GM21526 (cell line): ENCODE measurements around the gene PJVK.
A peak's percentile ranks its signal among the peaks of the same experiment; 100 is the strongest.
"Not testable (repeated sequence)": the region's sequence is repeated elsewhere in the genome, so short reads cannot be mapped to it uniquely, and the experiment has no call there.

Source experiments
- ATAC-seq: cut with Tn5 transposase; IDR thresholded peaks from one replicate; pipeline ENCODE4 v1.9.1; 2021; ENCODE audit warnings: moderate library complexity; ENCODE audit not compliant: unreplicated experiment, low FRiP score

PJVK gene

DNA sequence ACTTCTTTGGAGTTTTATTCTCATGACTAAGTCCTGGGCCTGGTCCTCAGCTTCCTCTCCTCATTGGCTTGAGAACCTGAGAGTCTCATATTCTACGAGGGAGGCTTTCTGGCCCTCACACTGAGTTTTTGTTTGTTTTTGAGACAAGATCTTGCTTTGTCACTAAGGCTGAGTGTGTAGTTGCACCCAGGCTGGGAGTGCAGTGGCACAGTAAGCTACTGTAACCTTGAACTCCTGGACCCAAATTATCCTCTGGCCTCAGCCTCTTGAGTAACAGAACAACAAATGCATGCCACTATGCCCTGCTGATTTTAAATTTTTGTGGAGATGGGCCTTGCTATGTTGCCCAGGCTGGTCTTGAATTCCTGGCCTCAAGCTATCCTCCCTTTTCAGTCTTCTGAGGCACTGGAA, 22.8 kb upstream of the PJVK start:
- no peak for ATAC-seq

DNA sequence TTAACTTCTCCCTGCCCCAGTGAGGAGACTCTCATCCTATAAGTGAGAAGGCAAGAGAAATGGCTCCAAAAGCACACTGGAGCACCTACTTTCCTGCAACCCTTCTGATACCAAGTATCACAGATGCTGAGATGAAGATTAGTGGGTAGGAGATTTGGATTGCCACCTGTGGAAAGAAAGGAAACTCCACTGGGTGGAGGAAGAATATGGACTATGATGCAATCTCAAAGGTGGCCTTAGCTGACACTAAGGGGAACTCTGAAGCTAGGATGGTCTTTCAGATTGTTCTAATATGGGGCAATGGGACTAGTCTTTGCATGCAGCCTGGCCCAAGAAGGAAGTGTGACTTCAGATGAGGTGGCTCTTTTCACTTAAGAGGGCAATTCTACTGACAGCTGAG, 21.8 kb upstream of the PJVK start:
- no peak for ATAC-seq

GRCh38 chr2:178436662-178437061, 14.5 kb upstream of the PJVK start:
- ATAC-seq, result no peak

GRCh38 chr2:178441426-178441825, 9.8 kb upstream of the PJVK start:
- ATAC-seq, result no peak

- ATAC-seq, result no peak
Observed at GRCh38 chr2:178448968-178449661, 2.1 kb upstream of the PJVK start.

DNA sequence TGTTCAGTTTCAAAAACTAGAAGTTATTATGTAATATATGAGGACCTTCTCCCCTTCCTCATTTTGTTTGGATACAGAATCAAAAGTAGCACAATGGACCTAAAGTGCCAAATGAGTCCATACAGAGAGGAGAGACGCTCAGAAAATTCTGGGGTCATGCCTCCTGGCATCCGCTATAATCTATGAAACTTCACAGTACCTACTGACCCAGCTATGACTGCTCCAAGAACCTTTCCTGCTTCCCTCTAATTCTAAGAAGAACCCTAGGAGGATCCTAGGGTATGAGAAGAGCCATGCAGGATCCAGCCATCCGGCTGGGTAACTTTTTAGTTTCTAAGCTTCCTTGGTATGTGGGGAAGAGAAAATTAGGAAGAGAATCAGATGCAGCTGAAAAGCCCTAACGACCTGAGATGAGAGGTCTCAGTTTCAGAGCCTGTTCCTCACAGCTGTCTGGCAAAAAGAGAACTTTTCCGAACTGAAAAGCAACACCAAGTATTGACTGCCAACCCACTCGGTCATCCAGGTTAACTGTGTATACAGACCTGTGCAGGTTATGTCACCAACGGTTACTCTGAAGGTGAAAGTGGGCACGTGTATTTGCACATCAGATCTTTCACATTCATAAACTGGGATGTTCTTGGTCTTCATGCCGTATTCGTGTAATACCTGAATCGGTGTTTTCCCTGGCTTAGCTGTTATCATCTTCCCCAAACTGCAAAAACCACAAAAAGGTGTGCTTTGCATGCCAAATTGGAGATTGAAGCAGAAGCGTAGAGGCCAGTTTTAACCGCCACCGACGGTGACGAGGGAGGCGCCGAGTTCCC, 1.3 kb upstream of the PJVK start:
- peak; percentile 12 for ATAC-seq

GRCh38 chr2:178450524-178450773, 729 bp upstream of the PJVK start:
- peak; percentile 52 for ATAC-seq

GRCh38 chr2:178452334-178452733, 1.2 kb downstream of the PJVK start:
- no peak for ATAC-seq

DNA sequence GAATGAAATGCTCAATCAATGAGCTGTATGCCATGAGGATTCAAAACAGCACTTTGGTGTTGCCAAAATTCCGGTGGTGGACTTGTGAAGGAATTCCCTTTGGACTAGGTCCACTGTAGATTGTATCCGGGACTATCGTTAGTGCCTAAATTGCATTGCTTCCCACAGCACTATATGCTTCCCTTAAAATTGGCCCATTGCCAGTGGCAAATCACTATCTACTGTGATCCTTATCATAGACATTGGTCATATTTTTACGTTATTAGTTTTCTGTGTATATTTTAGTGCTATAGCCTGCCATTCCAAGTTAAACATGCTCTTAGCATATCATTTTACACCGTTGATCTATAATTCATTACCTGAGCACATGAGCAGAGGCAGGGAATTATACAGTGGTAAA, 1.7 kb downstream of the PJVK start:
- ATAC-seq, result no peak

- no peak for ATAC-seq
Observed at GRCh38 chr2:178455947-178456346, 4.8 kb downstream of the PJVK start.

DNA sequence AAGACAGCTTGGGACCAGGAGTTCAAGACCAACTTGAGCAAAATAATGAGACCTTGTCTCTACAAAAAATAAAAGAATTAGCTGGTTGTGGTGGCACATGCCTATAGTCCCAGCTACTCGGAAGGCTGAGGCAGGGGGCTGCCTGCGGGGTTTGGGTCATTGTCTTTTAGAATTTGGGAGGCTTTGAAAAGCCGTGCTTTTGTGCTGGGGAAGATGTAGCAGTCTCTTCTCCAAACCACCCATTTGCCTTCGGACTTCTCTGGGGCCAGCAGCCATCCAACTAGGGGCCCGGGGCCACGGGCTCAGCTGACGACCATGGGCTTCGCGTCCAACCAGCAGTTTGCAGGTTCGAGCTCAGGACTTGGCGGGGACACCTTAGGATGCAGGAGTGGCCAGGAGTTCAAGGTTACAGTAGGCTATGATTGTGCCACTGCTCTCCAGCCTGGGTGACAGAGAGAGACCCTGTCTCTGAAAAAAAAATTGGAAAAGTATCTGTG, 6.3 kb downstream of the PJVK start:
- ATAC-seq, result no peak

GRCh38 chr2:178469219-178469849, 18.2 kb downstream of the PJVK start:
- no peak for ATAC-seq

GRCh38 chr2:178471313-178471712, 20.1 kb downstream of the PJVK start:
- ATAC-seq, result not testable (repeated sequence)

GRCh38 chr2:178473373-178473772, 22.2 kb downstream of the PJVK start:
- ATAC-seq, result no peak

GRCh38 chr2:178473931-178474330, 22.8 kb downstream of the PJVK start:
- no peak for ATAC-seq

GRCh38 chr2:178474560-178474959, 23.4 kb downstream of the PJVK start:
- ATAC-seq, result no peak

- no peak for ATAC-seq
Observed at GRCh38 chr2:178476477-178476876, 25.3 kb downstream of the PJVK start.

DNA sequence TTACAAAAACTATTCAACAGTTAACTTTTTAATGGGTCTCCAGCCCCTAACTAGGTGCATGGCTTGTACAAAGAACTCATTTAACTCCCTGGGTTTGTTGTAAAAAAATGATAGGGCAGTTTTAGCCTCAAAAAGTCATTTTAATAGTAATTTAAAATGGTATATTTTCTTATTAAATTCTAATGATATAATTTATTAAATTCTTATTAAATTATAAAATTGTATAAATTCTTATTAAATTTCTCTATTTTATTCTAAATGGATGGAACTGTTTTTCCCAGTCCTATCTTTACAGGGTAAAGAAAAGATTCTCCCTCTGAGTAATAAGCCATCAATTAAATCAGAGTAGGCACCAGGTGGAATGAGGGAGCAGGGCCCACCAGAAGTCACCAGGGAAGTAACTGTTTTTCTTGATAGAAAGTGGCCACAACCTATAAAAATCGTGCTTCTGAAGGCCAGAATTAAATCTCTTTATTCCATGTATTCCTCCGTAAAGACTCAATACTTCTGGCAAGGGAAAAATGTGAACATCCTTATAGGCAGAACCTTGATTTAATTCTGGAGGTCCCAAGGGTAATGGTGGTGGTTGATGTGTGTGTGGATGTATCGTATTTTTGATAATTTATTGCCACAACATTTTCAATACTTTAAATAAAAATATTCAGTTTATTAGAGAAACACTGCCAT, 26.4 kb downstream of the PJVK start:
- no peak for ATAC-seq

GRCh38 chr2:178478130-178478438, 26.9 kb downstream of the PJVK start:
- ATAC-seq, result no peak

DNA sequence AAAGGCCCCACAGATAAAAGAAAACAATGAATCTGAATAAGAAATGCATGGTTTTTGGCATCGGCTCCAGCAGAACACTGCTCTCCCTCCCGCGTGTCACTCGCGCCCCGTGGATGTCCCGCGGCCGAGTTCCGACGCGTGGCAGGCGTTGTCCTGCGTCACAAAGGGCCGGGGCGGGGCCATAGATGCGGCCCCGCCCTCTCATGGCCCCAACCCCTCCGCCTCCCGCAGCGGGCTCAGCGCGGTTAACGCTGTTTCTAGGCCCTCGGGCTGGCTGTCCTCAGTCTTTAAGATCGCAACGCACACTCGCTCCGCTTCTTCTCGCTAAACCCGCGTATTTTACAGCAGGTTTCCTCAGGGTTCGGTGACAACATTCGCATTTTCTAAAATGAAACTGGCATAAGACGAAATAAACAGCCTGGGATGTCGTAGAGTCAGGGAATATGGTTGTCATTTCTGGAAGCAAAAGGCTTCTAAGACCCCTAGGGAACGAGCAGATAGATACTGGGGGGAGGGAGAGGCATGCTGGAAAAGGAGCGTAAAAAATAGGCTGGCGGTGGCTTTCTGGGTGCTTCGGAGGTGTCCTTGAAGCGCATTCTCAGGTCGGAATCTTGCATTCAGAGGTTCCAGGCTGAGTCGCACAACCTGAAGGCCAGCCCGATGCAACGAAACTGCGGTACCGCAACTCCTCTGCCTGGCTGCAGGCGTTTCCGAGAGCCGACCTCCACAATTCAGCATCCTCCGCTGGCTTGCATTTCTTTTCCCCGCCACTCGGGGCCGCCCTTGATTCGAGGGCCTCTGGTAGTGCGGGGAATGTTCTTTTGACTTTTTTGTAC, 27.5 kb downstream of the PJVK start, which contains the start of gene FKBP7:
Gene FKBP7 (minus strand): TSS at position 162 of the 836 bp plus-strand sequence. CDS start 101 bp downstream, at position 61.
- ATAC-seq, result peak; percentile 45
